GM12878 (cell line): Measurements from ENCODE around the gene SUCO. TPM values are rescaled to one million over a fixed set of nuclear protein-coding genes. Genes with fewer than 3 reads are reported as not detected.
"Not testable (repeated sequence)": the region's sequence is repeated elsewhere in the genome, so short reads cannot be mapped to it uniquely, and the experiment has no call there.

Experiments used
- ATAC-seq: fragments of 200-7000 bp; cut with Tn5 transposase; 3 replicates; pipeline ENCODE4 v1.9.1; 2020; ENCODE audit warnings: mild to moderate bottlenecking, moderate library complexity
- BruUV-seq: library from RNA; stranded (reverse); fragments of 400-500 nt; replicated peaks from 2 replicates; lab custom pipeline; 2021; lab: Mats Ljungman, UMichigan
- CTCF ChIA-PET: fragments of 300-600 bp; sonication (Branson Sonifier 250); formaldehyde crosslinking; extraction: SDS; loops from one replicate; lab custom pipeline; 2021; ENCODE audit warnings: inconsistent platforms; lab: Yijun Ruan, JAX
- POLR2A ChIA-PET: fragments of 350-600 bp; formaldehyde crosslinking; extraction: SDS; loops from one replicate; lab custom pipeline; 2021; ENCODE audit warnings: inconsistent platforms; lab: Charles Lee
- RAD21 ChIA-PET: fragments of 300-600 bp; sonication (Branson Sonifier 250); formaldehyde crosslinking; loops from one replicate; lab custom pipeline; 2023; ENCODE audit warnings: antibody characterized with exemption; ENCODE audit not compliant: unreplicated experiment; lab: Charles Lee
- SMC1A ChIA-PET: fragments of 300-600 bp; sonication (Branson Sonifier 250); formaldehyde crosslinking; loops from one replicate; lab custom pipeline; 2023; ENCODE audit not compliant: unreplicated experiment, uncharacterized antibody; lab: Charles Lee
- DNase-seq: peaks from one replicate; pipeline ENCODE4 v3.0.0-alpha.2; 2011; ENCODE audit warnings: low read depth, low spot score
- FAIRE-seq: peaks from 3 replicates; lab custom pipeline; 2011; peaks lifted over from hg19 to GRCh38; lab: Jason Lieb, UNC
- H2AFZ ChIP-seq: 2 replicates; pipeline ENCODE4 v1.6.0; 2011; ENCODE audit warnings: low read depth, low read length, control low read depth; ENCODE audit not compliant: control insufficient read depth
- H3K27ac ChIP-seq: 2 replicates; pipeline ENCODE4 v1.5.1; 2011; ENCODE audit warnings: control low read depth; ENCODE audit not compliant: control insufficient read depth, insufficient read depth
- H3K27me3 ChIP-seq, 2 experiments: replicated peaks in 1 of 2; 2 replicates each; pipeline versions ENCODE4 v1.6.0 to v1.6.1; 2011; ENCODE audit warnings: low read length in 1 of 2; ENCODE audit not compliant: control insufficient read depth in 2 of 2, insufficient read depth in 2 of 2
- H3K36me3 ChIP-seq, 2 experiments: 2 replicates each; pipeline ENCODE4 v1.5.1; 2011; ENCODE audit warnings: low read length in 1 of 2; ENCODE audit not compliant: control insufficient read depth in 2 of 2, insufficient read depth in 2 of 2
- H3K4me1 ChIP-seq: 2 replicates; pipeline ENCODE4 v1.6.1; 2011; ENCODE audit warnings: mild to moderate bottlenecking, low read length, moderate library complexity, mixed read lengths; ENCODE audit not compliant: control insufficient read depth, insufficient read depth
- H3K4me2 ChIP-seq: 2 replicates; pipeline ENCODE4 v1.6.0; 2011; ENCODE audit warnings: control low read depth; ENCODE audit not compliant: control insufficient read depth, insufficient read depth
- H3K4me3 ChIP-seq: fragments of 200-600 bp; sonication (generic); 2 replicates; pipeline ENCODE4 v1.5.1; 2016
- H3K79me2 ChIP-seq: 2 replicates; pipeline ENCODE4 v1.6.0; 2011; ENCODE audit warnings: low read length; ENCODE audit not compliant: control insufficient read depth, insufficient read depth
- H3K9ac ChIP-seq: 2 replicates; pipeline ENCODE4 v1.8.0; 2011; ENCODE audit warnings: low read length, control low read depth, mixed read lengths; ENCODE audit not compliant: control insufficient read depth, insufficient read depth
- H3K9me3 ChIP-seq: replicated peaks from 3 replicates; pipeline ENCODE4 v1.5.1; 2011; ENCODE audit warnings: mild to moderate bottlenecking, low read length; ENCODE audit not compliant: control insufficient read depth, insufficient read depth
- H4K20me1 ChIP-seq: 2 replicates; pipeline ENCODE4 v1.6.0; 2011; ENCODE audit not compliant: control insufficient read depth, insufficient read depth
- ASH2L ChIP-seq: fragments of 300-600, 200-600 bp; sonication (generic); IDR thresholded peaks from 2 replicates; pipeline ENCODE4 v1.6.1; 2017; ENCODE audit warnings: low read depth, mild to moderate bottlenecking, borderline replicate concordance
- ATF3 ChIP-seq: IDR thresholded peaks from 2 replicates; pipeline ENCODE4 v1.6.1; 2011; ENCODE audit warnings: low read depth, mild to moderate bottlenecking, low read length, moderate library complexity, borderline replicate concordance; ENCODE audit errors: extremely low read depth
- BMI1 ChIP-seq: fragments of 450-650 bp; IDR thresholded peaks from 2 replicates; pipeline ENCODE4 v1.6.1; 2016; ENCODE audit warnings: mild to moderate bottlenecking, moderate library complexity, borderline replicate concordance
- CREM ChIP-seq: IDR thresholded peaks from 2 replicates; pipeline ENCODE4 v1.6.1; 2014; ENCODE audit warnings: antibody characterized with exemption, low read depth
- DPF2 ChIP-seq: fragments of 450-650 bp; IDR thresholded peaks from 2 replicates; pipeline ENCODE4 v1.6.1; 2017; ENCODE audit warnings: mild to moderate bottlenecking
- FOS ChIP-seq: IDR thresholded peaks from 3 replicates; pipeline ENCODE4 v1.6.1; 2011; ENCODE audit warnings: borderline replicate concordance; ENCODE audit not compliant: insufficient read length; ENCODE audit errors: extremely low read depth
- JUND ChIP-seq: IDR thresholded peaks from 2 replicates; pipeline ENCODE4 v1.6.1; 2012; ENCODE audit warnings: low read depth, mild to moderate bottlenecking, low read length, improper control_type of control experiment, moderate library complexity
- MEF2B ChIP-seq: fragments of 450-650 bp; IDR thresholded peaks from 2 replicates; pipeline ENCODE4 v1.6.1; 2018; ENCODE audit warnings: mild to moderate bottlenecking, moderate library complexity; ENCODE audit not compliant: partially characterized antibody, poor library complexity, severe bottlenecking
- POLR2AphosphoS5 ChIP-seq: IDR thresholded peaks from 2 replicates; pipeline ENCODE4 v1.6.1; 2011; ENCODE audit warnings: mild to moderate bottlenecking, low read length, inconsistent platforms
- POU2F2 ChIP-seq: IDR thresholded peaks from 3 replicates; pipeline ENCODE4 v1.6.1; 2011; ENCODE audit warnings: low read depth, mild to moderate bottlenecking, low read length, borderline replicate concordance
- PRDM15 ChIP-seq: fragments of 450-650 bp; formaldehyde crosslinking; IDR thresholded peaks from 2 replicates; pipeline ENCODE4 v1.4.0; 2020; ENCODE audit warnings: mild to moderate bottlenecking, moderate library complexity
- TAF1 ChIP-seq: IDR thresholded peaks from 2 replicates; pipeline ENCODE4 v1.6.1; 2011; ENCODE audit warnings: mild to moderate bottlenecking, low read depth, low read length, borderline replicate concordance
- TCF3 ChIP-seq: IDR thresholded peaks from 2 replicates; pipeline ENCODE4 v1.6.1; 2012; ENCODE audit warnings: low read depth, mild to moderate bottlenecking, low read length, borderline replicate concordance; ENCODE audit not compliant: insufficient read depth
- WGBS: methylation state at CpG from one replicate; pipeline ENCODE4 v1.1.6; 2016; ENCODE audit warnings: low lambda C conversion rate; ENCODE audit not compliant: insufficient replicate concordance, insufficient coverage; ENCODE audit errors: missing lambda C conversion rate; 5-methylcytosine and 5-hydroxymethylcytosine counted together
- in situ Hi-C: fragments of 300-500 bp; cut with MboI; formaldehyde crosslinking; loops from 9 replicates; pipeline ENCODE4 v1.14.3; 2018; ENCODE audit warnings: mixed read lengths
- intact Hi-C: fragments of 100-400 bp; cut with micrococcal nuclease; formaldehyde crosslinking; loops from one replicate; pipeline ENCODE4 v1.14.2; 2022; ENCODE audit not compliant: unreplicated experiment
- polyA plus RNA-seq, 11 experiments: library from polyadenylated mRNA; depleted of rRNA in 4 of 11; unstranded in 6 of 11; stranded (reverse) in 5 of 11; fragments of >200 nt; fragmentation: Nextera tagmentation in 4 of 11; fragmentation: Illumina TruSeq in 1 of 11; extraction: Ambion mirVana in 4 of 11; extraction: Trizol in 1 of 11; gene quantifications; 1 replicate in 1 of 11; 2 replicates in 10 of 11; pipeline versions ENCODE4 v1.2.1 to v1.2.3, GENCODE V29; 2011 to 2016; ENCODE audit warnings: inconsistent platforms in 2 of 11, missing spikeins in 2 of 11, low read depth in 1 of 11
- total RNA-seq, 4 experiments: library from RNA; depleted of rRNA in 3 of 4; stranded (reverse); fragments of >200 nt in 3 of 4; fragmentation: Illumina TruSeq in 1 of 4; extraction: Trizol in 1 of 4; gene quantifications; 2 replicates each; pipeline versions ENCODE4 v1.2.1 to v1.2.3, GENCODE V29; 2013 to 2021

Gene SUCO
- total and polyA plus RNA-seq, 10 of the 15 experiments (the other 5 are each of a cell fraction or from before 2014, with no cell fraction given) = 1.7 to 15.3 (median 8.4) TPM

GRCh38 chr1:172616636-172617035 lies 83.7 kb downstream of the SUCO start:
- no peaks in the 10 kb centered on the region for H3K4me1 ChIP-seq
- ATAC-seq (no peak), DNase-seq (no peak), FAIRE-seq (no peak)
- H3K9ac ChIP-seq = no peak overlapping the region
- CTCF ChIA-PET = interaction anchor here (0.9 kb wide), 1 partner anchor 103 kb away, joined by 4 read pairs; no protein-coding TSS in a partner anchor
- SMC1A ChIA-PET = interaction anchor here (1.0 kb wide), 1 partner anchor 13 kb away, joined by 3 read pairs; no protein-coding TSS in a partner anchor
- intact Hi-C loops (no loop called here), in situ Hi-C loops (loop anchor here (5.0 kb wide), 1 partner anchor 101 kb away; no protein-coding TSS in a partner anchor)
- no peaks in the 10 kb centered on the region for H3K36me3 ChIP-seq
- H3K27me3 ChIP-seq = no peaks in the 10 kb centered on the region; a peak in 2 of 4 replicates
- WGBS = 42% methylated on average over 3 of the region's 3 CpGs
- RAD21 ChIA-PET = no interaction called here
- POLR2A ChIA-PET = no interaction called here
- H3K9me3 ChIP-seq = peaks cover 7% of the 10 kb centered on the region
- H3K4me2 ChIP-seq = no peak overlapping the region
- no TSS peak for BruUV-seq
- no peaks in the 10 kb centered on the region for H4K20me1 ChIP-seq
- H3K27ac ChIP-seq = no peak overlapping the region
- TF ChIP-seq POU2F2 (no peak), TAF1 (no peak), DPF2 (no peak), ASH2L (no peak), JUND (no peak), MEF2B (no peak), PRDM15 (CRISPR knock-in tag) (no peak), CREM (no peak), BMI1 (no peak), FOS (no peak), POLR2AphosphoS5 (no peak), TCF3 (no peak), ATF3 (no peak)
- H3K79me2 ChIP-seq = no peaks in the 10 kb centered on the region
- no peak overlapping the region for H3K4me3 ChIP-seq
- H2AFZ ChIP-seq = no peak overlapping the region

GRCh38 chr1:172620603-172621002 lies 87.7 kb downstream of the SUCO start:
- H4K20me1 ChIP-seq, H3K36me3 ChIP-seq, H3K27ac ChIP-seq, H3K4me1 ChIP-seq, H3K4me2 ChIP-seq, CTCF ChIA-PET, BruUV-seq, in situ Hi-C loops, DNase-seq, FAIRE-seq, H3K4me3 ChIP-seq, RAD21 ChIA-PET, intact Hi-C loops, ATAC-seq, H3K79me2 ChIP-seq, POLR2A ChIA-PET, H3K9me3 ChIP-seq, H3K9ac ChIP-seq, H2AFZ ChIP-seq, SMC1A ChIA-PET, H3K27me3 ChIP-seq: not testable (repeated sequence)
- WGBS = 60% methylated on average over 9 of the region's 9 CpGs
